ENCODE results near the gene PET100. TPM values are rescaled to one million over a fixed set of nuclear protein-coding genes. Genes with fewer than 3 reads are reported as not detected.

PET100 gene
- total and polyA plus RNA-seq, 10 of the 15 experiments (the other 5 are each of a cell fraction or from before 2014, with no cell fraction given), result 47.0 to 462 (median 126) TPM

DNA sequence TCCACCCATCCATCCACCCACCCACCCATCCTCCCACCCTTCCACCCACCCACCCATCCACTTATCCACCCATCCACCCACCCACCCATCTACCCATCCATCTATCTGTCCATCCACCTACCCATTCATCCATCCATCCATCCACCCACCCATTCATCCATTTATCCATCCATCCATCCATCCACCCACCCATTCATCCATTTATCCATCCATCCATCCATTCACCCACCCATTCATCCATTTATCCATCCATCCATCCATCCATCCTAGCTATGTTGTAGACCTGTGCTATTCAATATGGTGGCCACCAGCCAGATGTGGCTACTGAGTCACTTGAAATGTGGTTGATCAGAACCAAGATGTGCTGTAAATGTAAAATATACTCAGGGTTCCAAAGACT is 28.9 kb upstream of the PET100 start:
- H4K20me1 ChIP-seq (ENCODE audit: control insufficient read depth, insufficient read depth), result no peaks in the 10 kb centered on the region
- ChIA-PET RAD21 (ENCODE audit: unreplicated experiment) (no interaction called here), CTCF (no interaction called here), POLR2A (no interaction called here), SMC1A (ENCODE audit: uncharacterized antibody, unreplicated experiment) (no interaction called here)
- no peaks in the 10 kb centered on the region for H3K4me1 ChIP-seq (ENCODE audit: control insufficient read depth, insufficient read depth, low read length)
- in situ Hi-C loops (cut with MboI) (no loop called here), intact Hi-C loops (cut with micrococcal nuclease; ENCODE audit: unreplicated experiment) (no loop called here)
- no peak overlapping the region for H3K4me2 ChIP-seq (ENCODE audit: control insufficient read depth, insufficient read depth)
- no peak for TF ChIP-seq MYB (IDR thresholded peaks at IDR 0.05; ENCODE audit: borderline replicate concordance, low read depth, low read length)
- TF ChIP-seq SREBF1 (IDR thresholded peaks at IDR 0.05; ENCODE audit: low read length), result no peak
- no peak for TF ChIP-seq BRCA1 (IDR thresholded peaks at IDR 0.05; ENCODE audit: low read depth, low read length)
- TF ChIP-seq, protein P1, sequence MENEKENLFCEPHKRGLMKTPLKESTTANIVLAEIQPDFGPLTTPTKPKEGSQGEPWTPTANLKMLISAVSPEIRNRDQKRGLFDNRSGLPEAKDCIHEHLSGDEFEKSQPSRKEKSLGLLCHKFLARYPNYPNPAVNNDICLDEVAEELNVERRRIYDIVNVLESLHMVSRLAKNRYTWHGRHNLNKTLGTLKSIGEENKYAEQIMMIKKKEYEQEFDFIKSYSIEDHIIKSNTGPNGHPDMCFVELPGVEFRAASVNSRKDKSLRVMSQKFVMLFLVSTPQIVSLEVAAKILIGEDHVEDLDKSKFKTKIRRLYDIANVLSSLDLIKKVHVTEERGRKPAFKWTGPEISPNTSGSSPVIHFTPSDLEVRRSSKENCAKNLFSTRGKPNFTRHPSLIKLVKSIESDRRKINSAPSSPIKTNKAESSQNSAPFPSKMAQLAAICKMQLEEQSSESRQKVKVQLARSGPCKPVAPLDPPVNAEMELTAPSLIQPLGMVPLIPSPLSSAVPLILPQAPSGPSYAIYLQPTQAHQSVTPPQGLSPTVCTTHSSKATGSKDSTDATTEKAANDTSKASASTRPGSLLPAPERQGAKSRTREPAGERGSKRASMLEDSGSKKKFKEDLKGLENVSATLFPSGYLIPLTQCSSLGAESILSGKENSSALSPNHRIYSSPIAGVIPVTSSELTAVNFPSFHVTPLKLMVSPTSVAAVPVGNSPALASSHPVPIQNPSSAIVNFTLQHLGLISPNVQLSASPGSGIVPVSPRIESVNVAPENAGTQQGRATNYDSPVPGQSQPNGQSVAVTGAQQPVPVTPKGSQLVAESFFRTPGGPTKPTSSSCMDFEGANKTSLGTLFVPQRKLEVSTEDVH (IDR thresholded peaks at IDR 0.05; ENCODE audit: low read depth, partially characterized antibody), result no peak
- no peak for TF ChIP-seq STAT1 (conservative IDR thresholded peaks at IDR 0.05)
- TF ChIP-seq, protein P2, sequence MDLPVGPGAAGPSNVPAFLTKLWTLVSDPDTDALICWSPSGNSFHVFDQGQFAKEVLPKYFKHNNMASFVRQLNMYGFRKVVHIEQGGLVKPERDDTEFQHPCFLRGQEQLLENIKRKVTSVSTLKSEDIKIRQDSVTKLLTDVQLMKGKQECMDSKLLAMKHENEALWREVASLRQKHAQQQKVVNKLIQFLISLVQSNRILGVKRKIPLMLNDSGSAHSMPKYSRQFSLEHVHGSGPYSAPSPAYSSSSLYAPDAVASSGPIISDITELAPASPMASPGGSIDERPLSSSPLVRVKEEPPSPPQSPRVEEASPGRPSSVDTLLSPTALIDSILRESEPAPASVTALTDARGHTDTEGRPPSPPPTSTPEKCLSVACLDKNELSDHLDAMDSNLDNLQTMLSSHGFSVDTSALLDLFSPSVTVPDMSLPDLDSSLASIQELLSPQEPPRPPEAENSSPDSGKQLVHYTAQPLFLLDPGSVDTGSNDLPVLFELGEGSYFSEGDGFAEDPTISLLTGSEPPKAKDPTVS (IDR thresholded peaks at IDR 0.05; ENCODE audit: low read depth, low read length), result no peak
- TF ChIP-seq POLR2A (IDR thresholded peaks at IDR 0.05; ENCODE audit: low read depth, low read length), result no peak
- no peak for TF ChIP-seq BACH1 (IDR thresholded peaks at IDR 0.05; ENCODE audit: borderline replicate concordance)
- TF ChIP-seq TARDBP (IDR thresholded peaks at IDR 0.05; ENCODE audit: borderline replicate concordance), result no peak
- no peak for TF ChIP-seq NR2C1 (IDR thresholded peaks at IDR 0.05)
- TF ChIP-seq YY1 (IDR thresholded peaks at IDR 0.05; ENCODE audit: low read depth, low read length), result no peak
- TF ChIP-seq HCFC1 (IDR thresholded peaks at IDR 0.05; ENCODE audit: low read length), result no peak
- TF ChIP-seq RAD21 (IDR thresholded peaks at IDR 0.05; ENCODE audit: insufficient read depth, low read depth, low read length), result no peak
- TF ChIP-seq EGR1 (IDR thresholded peaks at IDR 0.05; ENCODE audit: borderline replicate concordance in 1 of 2, low read depth in 2 of 2, low read length in 2 of 2), result no peak
- TF ChIP-seq, protein P3, sequence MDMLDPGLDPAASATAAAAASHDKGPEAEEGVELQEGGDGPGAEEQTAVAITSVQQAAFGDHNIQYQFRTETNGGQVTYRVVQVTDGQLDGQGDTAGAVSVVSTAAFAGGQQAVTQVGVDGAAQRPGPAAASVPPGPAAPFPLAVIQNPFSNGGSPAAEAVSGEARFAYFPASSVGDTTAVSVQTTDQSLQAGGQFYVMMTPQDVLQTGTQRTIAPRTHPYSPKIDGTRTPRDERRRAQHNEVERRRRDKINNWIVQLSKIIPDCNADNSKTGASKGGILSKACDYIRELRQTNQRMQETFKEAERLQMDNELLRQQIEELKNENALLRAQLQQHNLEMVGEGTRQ (IDR thresholded peaks at IDR 0.05; ENCODE audit: borderline replicate concordance, low read depth, low read length), result no peak
- no peak for TF ChIP-seq NR2F1 (conservative IDR thresholded peaks at IDR 0.05)
- no peak for TF ChIP-seq HDGF (IDR thresholded peaks at IDR 0.05)
- TF ChIP-seq SMC3 (IDR thresholded peaks at IDR 0.05; ENCODE audit: borderline replicate concordance, low read length), result no peak
- TF ChIP-seq, protein P4, sequence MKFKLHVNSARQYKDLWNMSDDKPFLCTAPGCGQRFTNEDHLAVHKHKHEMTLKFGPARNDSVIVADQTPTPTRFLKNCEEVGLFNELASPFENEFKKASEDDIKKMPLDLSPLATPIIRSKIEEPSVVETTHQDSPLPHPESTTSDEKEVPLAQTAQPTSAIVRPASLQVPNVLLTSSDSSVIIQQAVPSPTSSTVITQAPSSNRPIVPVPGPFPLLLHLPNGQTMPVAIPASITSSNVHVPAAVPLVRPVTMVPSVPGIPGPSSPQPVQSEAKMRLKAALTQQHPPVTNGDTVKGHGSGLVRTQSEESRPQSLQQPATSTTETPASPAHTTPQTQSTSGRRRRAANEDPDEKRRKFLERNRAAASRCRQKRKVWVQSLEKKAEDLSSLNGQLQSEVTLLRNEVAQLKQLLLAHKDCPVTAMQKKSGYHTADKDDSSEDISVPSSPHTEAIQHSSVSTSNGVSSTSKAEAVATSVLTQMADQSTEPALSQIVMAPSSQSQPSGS (IDR thresholded peaks at IDR 0.05; ENCODE audit: low read length), result no peak
- no peak for TF ChIP-seq HDAC6 (IDR thresholded peaks at IDR 0.05; ENCODE audit: unreplicated experiment)
- H3K27me3 ChIP-seq (replicated peaks in 1 of 2; ENCODE audit: control insufficient read depth in 2 of 2, insufficient read depth in 2 of 2, low read length in 1 of 2), result 0 out of 4 replicates have a peak, but pooled peaks cover 0 to 2% of the 10 kb centered on the region in 2 experiments
- no peak overlapping the region for H3K4me3 ChIP-seq
- FAIRE-seq (no peak), DNase-seq (ENCODE audit: low read depth, low spot score) (no peak), ATAC-seq (no peak)
- BruUV-seq (replicated peaks), result no TSS peak
- H3K9ac ChIP-seq (ENCODE audit: control insufficient read depth, insufficient read depth, low read length), result no peak overlapping the region
- no peaks in the 10 kb centered on the region for H3K36me3 ChIP-seq (ENCODE audit: control insufficient read depth in 2 of 2, insufficient read depth in 2 of 2, low read length in 1 of 2)
- H3K9me3 ChIP-seq (replicated peaks; ENCODE audit: control insufficient read depth, insufficient read depth, low read length), result no peaks in the 10 kb centered on the region
- H3K79me2 ChIP-seq (ENCODE audit: control insufficient read depth, insufficient read depth, low read length), result no peaks in the 10 kb centered on the region
- H2AFZ ChIP-seq (ENCODE audit: control insufficient read depth, low read depth, low read length), result no peak overlapping the region
- H3K27ac ChIP-seq (ENCODE audit: control insufficient read depth, insufficient read depth), result no peak overlapping the region

All from GM12878 (cell line).